ENCODE measurements around the gene ERN1.
A peak's percentile ranks its signal among the peaks of the same experiment; 100 is the strongest.

Gene ERN1

DNA sequence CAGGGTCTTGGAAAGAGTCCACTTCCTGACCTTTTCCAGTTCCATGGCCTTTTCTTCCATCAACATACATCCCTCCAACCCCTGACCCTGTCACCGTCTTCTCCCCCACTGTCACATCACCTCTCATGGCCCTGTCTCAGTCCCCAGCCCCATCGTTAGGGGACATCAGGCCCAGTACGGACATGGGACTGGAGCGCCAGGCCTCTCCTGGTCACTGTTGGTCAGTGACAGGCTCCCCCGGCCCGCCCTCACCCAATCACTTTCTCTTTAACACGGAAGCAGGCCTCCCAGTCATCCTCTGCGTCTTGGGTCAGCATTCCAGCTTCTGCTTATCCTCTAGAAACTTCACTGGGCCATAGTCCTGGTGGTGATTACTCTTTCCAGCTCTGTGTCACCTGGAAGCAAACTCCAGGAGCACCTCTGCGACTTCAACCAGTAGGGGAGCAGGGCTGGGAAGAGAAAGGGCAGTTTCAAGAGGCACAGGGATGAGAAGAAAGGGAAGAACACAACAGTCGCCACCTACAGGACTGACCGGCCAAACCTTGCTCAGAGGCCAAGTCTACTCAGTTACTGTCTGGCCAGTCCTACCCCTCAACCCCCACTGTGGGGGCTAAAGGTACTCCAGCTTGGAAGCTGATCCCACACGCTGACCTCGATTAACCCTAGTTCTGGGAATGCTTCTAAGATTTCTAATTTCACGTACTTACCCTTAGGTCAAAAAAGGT lies 93.6 kb downstream of the ERN1 start:
- Histone ChIP-seq H3K9me3 (ENCODE audit: insufficient read depth, low read depth, low read length) (no peaks in the 10 kb centered on the region), H3K9me2 (replicated peaks; ENCODE audit: low read depth, low read length) (no peaks in the 10 kb centered on the region), H3K4me3 (ENCODE audit: low read length, poor library complexity, severe bottlenecking) (no peak overlapping the region), H3K36me3 (ENCODE audit: insufficient read depth, low read length) (no peaks in the 10 kb centered on the region), H4K20me1 (ENCODE audit: insufficient read depth, low read length, poor library complexity, severe bottlenecking) (no peaks in the 10 kb centered on the region), H3K4me1 (ENCODE audit: insufficient read depth, low read length, poor library complexity, severe bottlenecking) (no peaks in the 10 kb centered on the region), H3K27me3 (ENCODE audit: insufficient read depth, low read length, poor library complexity, severe bottlenecking) (no peaks in the 10 kb centered on the region), H2AFZ (ENCODE audit: low read length) (no peak overlapping the region), H3K79me2 (ENCODE audit: insufficient read depth, low read length) (no peaks in the 10 kb centered on the region), H3K9ac (ENCODE audit: low read depth, low read length, poor library complexity, severe bottlenecking) (no peak overlapping the region), H3F3A (ENCODE audit: low read depth) (no peaks in the 10 kb centered on the region), H3K4me2 (ENCODE audit: low read depth, low read length, poor library complexity, severe bottlenecking) (no peak overlapping the region)
- no peak for TF ChIP-seq EZH2phosphoT487 (IDR thresholded peaks at IDR 0.05; ENCODE audit: borderline replicate concordance)
- TF ChIP-seq, protein P1, sequence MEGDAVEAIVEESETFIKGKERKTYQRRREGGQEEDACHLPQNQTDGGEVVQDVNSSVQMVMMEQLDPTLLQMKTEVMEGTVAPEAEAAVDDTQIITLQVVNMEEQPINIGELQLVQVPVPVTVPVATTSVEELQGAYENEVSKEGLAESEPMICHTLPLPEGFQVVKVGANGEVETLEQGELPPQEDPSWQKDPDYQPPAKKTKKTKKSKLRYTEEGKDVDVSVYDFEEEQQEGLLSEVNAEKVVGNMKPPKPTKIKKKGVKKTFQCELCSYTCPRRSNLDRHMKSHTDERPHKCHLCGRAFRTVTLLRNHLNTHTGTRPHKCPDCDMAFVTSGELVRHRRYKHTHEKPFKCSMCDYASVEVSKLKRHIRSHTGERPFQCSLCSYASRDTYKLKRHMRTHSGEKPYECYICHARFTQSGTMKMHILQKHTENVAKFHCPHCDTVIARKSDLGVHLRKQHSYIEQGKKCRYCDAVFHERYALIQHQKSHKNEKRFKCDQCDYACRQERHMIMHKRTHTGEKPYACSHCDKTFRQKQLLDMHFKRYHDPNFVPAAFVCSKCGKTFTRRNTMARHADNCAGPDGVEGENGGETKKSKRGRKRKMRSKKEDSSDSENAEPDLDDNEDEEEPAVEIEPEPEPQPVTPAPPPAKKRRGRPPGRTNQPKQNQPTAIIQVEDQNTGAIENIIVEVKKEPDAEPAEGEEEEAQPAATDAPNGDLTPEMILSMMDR (conservative IDR thresholded peaks at IDR 0.05; ENCODE audit: low read length), result peak; percentile 45

DNA sequence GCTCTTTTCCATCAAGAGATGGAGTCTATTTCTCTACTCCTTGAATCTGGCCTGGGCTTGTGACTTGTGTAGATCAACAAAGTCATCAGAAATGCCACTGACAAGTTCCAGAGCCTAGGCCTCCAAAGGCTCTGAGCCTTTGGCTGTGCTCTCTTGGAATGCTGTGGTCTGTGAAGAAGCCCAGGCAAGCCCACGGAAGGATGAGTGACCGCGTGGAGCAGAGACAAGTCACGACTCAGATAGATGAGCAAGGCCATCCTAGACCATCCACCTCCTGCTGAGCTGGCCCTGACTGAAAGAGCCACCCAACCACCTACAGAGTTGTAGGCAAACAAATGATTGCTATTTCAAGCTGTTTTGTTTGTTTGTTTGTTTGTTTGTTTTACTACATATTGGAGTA lies 97.9 kb downstream of the ERN1 start:
- Histone ChIP-seq H3K4me2 (ENCODE audit: low read depth, low read length, poor library complexity, severe bottlenecking) (no peak overlapping the region), H3K9me3 (ENCODE audit: insufficient read depth, low read depth, low read length) (no peaks in the 10 kb centered on the region), H3F3A (ENCODE audit: low read depth) (peaks cover 4% of the 10 kb centered on the region; the same call in 1 of the 2 replicates), H3K9ac (ENCODE audit: low read depth, low read length, poor library complexity, severe bottlenecking) (no peak overlapping the region), H3K27me3 (ENCODE audit: insufficient read depth, low read length, poor library complexity, severe bottlenecking) (no peaks in the 10 kb centered on the region), H3K36me3 (ENCODE audit: insufficient read depth, low read length) (no peaks in the 10 kb centered on the region), H4K20me1 (ENCODE audit: insufficient read depth, low read length, poor library complexity, severe bottlenecking) (no peaks in the 10 kb centered on the region), H3K4me1 (ENCODE audit: insufficient read depth, low read length, poor library complexity, severe bottlenecking) (peaks cover 9% of the 10 kb centered on the region), H3K79me2 (ENCODE audit: insufficient read depth, low read length) (peaks cover under 1% of the 10 kb centered on the region; the same call in 1 of the 2 replicates), H2AFZ (ENCODE audit: low read length) (no peak overlapping the region), H3K4me3 (ENCODE audit: low read length, poor library complexity, severe bottlenecking) (no peak overlapping the region), H3K9me2 (replicated peaks; ENCODE audit: low read depth, low read length) (no peaks in the 10 kb centered on the region)
- no peak for TF ChIP-seq EZH2phosphoT487 (IDR thresholded peaks at IDR 0.05; ENCODE audit: borderline replicate concordance)
- TF ChIP-seq, protein P1 (conservative IDR thresholded peaks at IDR 0.05; ENCODE audit: low read length), result no peak

DNA sequence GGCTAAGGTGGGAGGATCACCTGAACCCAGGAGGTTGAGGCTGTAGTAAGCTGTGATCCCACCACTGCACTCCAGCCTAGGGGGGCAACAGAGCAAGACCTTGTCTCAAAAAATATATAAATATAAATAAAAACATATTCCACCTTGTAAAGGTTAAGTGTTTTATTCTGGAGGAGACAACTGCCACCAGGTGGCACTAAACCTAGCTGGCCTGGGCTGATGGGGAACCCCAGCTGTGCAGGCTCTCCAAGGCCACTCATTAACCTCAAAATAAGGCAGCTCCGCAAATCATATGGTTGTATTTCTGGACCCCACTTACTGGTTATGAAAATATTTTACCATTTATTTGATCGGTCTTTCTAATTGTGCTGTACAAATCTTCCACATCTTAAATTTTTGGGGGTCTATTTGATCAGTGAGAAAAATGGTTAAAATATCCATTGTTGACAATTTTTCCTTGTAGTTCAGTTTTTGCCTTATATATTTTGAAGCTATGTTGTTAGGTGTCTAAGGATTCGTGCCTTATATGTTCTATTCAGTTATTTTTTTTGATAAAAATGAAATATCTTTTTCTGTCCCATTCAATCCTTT lies 101.0 kb downstream of the ERN1 start:
- H3K36me3 ChIP-seq (ENCODE audit: insufficient read depth, low read length), result no peaks in the 10 kb centered on the region
- no peak overlapping the region for H3K4me3 ChIP-seq (ENCODE audit: low read length, poor library complexity, severe bottlenecking)
- peaks cover 4% of the 10 kb centered on the region; the same call in 1 of the 2 replicates for H3F3A ChIP-seq (ENCODE audit: low read depth)
- H4K20me1 ChIP-seq (ENCODE audit: insufficient read depth, low read length, poor library complexity, severe bottlenecking), result no peaks in the 10 kb centered on the region
- H3K9me2 ChIP-seq (replicated peaks; ENCODE audit: low read depth, low read length), result no peaks in the 10 kb centered on the region
- H3K9me3 ChIP-seq (ENCODE audit: insufficient read depth, low read depth, low read length), result no peaks in the 10 kb centered on the region
- TF ChIP-seq EZH2phosphoT487 (IDR thresholded peaks at IDR 0.05; ENCODE audit: borderline replicate concordance), result no peak
- TF ChIP-seq, protein P1 (conservative IDR thresholded peaks at IDR 0.05; ENCODE audit: low read length), result peak; percentile 70
- peaks cover 18% of the 10 kb centered on the region; the same call in 1 of the 2 replicates for H3K79me2 ChIP-seq (ENCODE audit: insufficient read depth, low read length)
- H3K27me3 ChIP-seq (ENCODE audit: insufficient read depth, low read length, poor library complexity, severe bottlenecking), result no peaks in the 10 kb centered on the region
- peaks cover 29% of the 10 kb centered on the region for H3K4me1 ChIP-seq (ENCODE audit: insufficient read depth, low read length, poor library complexity, severe bottlenecking)
- no peak overlapping the region for H2AFZ ChIP-seq (ENCODE audit: low read length)
- H3K9ac ChIP-seq (ENCODE audit: low read depth, low read length, poor library complexity, severe bottlenecking), result no peak overlapping the region
- no peak overlapping the region for H3K4me2 ChIP-seq (ENCODE audit: low read depth, low read length, poor library complexity, severe bottlenecking)
